Naive thymus-derived CD4-positive, alpha-beta T cell (primary cell): Measurements from ENCODE around the gene DPP8. TPM values are rescaled to one million over a fixed set of nuclear protein-coding genes. Genes with fewer than 3 reads are reported as not detected.

Source experiments
- ATAC-seq: fragments of 150-1000 bp; cut with Tn5 transposase; 2 replicates; pipeline ENCODE4 v1.10.0; 2021; ENCODE audit warnings: mild to moderate bottlenecking, moderate library complexity
- CTCF ChIA-PET: fragments of 350-600 bp; sonication (Branson Sonifier 250); formaldehyde crosslinking; loops from one replicate; lab custom pipeline; 2021; ENCODE audit warnings: antibody characterized with exemption; lab: Charles Lee
- POLR2A ChIA-PET: fragments of 350-600 bp; sonication (Branson Sonifier 250); formaldehyde crosslinking; loops from one replicate; lab custom pipeline; 2021; ENCODE audit warnings: antibody characterized with exemption, inconsistent platforms; lab: Charles Lee
- DNase-seq, 9 donors: peaks; one replicate each; pipeline versions ENCODE4 v3.0.0 to v3.0.0-alpha.2; 2020 to 2022; ENCODE audit warnings: mixed read lengths in 1 of 9
- H3K27ac ChIP-seq: one replicate; pipeline ENCODE4 v1.7.0; 2013; ENCODE audit warnings: mild to moderate bottlenecking, low read depth, low read length, moderate library complexity
- H3K27me3 ChIP-seq, 2 donors: one replicate each; pipeline ENCODE4 v1.7.0; 2013; ENCODE audit warnings: low read length in 2 of 2, mild to moderate bottlenecking in 2 of 2, moderate library complexity in 2 of 2; ENCODE audit not compliant: control insufficient read depth in 2 of 2, insufficient read depth in 2 of 2
- H3K36me3 ChIP-seq, 3 experiments: 1 replicate in 2 of 3; 2 replicates in 1 of 3; pipeline ENCODE4 v1.7.0; 2013; ENCODE audit warnings: low read length in 3 of 3, mild to moderate bottlenecking in 3 of 3, moderate library complexity in 1 of 3; ENCODE audit not compliant: insufficient read depth in 3 of 3, control insufficient read depth in 2 of 3
- H3K4me1 ChIP-seq, 2 donors: one replicate each; pipeline ENCODE4 v1.7.0; 2013; ENCODE audit warnings: low read length in 2 of 2, mild to moderate bottlenecking in 2 of 2, moderate library complexity in 1 of 2; ENCODE audit not compliant: control insufficient read depth in 2 of 2, insufficient read depth in 2 of 2
- H3K4me3 ChIP-seq: 2 replicates; pipeline ENCODE4 v1.7.0; 2013; ENCODE audit warnings: mild to moderate bottlenecking, low read length
- H3K9me3 ChIP-seq, 3 experiments: 1 replicate in 2 of 3; 2 replicates in 1 of 3; pipeline ENCODE4 v1.7.0; 2013; ENCODE audit warnings: low read length in 3 of 3; ENCODE audit not compliant: control insufficient read depth in 2 of 3
- H3K27ac Mint-ChIP-seq, 9 donors: one replicate each; pipeline ENCODE4 v1.8.0; 2020 to 2022; ENCODE audit warnings: mixed read lengths in 9 of 9, mild to moderate bottlenecking in 8 of 9, moderate library complexity in 5 of 9, inconsistent platforms in 2 of 9
- H3K27me3 Mint-ChIP-seq, 5 donors: one replicate each; pipeline ENCODE4 v1.8.0; 2021 to 2022; ENCODE audit warnings: mixed read lengths in 5 of 5, mild to moderate bottlenecking in 1 of 5
- H3K36me3 Mint-ChIP-seq, 5 donors: one replicate each; pipeline ENCODE4 v1.8.0; 2020 to 2022; ENCODE audit warnings: mixed read lengths in 5 of 5, mild to moderate bottlenecking in 3 of 5, inconsistent platforms in 1 of 5
- H3K4me1 Mint-ChIP-seq, 7 donors: one replicate each; pipeline ENCODE4 v1.8.0; 2020 to 2022; ENCODE audit warnings: mixed read lengths in 7 of 7, mild to moderate bottlenecking in 3 of 7, inconsistent platforms in 1 of 7
- H3K4me3 Mint-ChIP-seq, 10 donors: one replicate each; pipeline ENCODE4 v1.8.0; 2020 to 2022; ENCODE audit warnings: mild to moderate bottlenecking in 10 of 10, mixed read lengths in 10 of 10, moderate library complexity in 6 of 10, inconsistent platforms in 2 of 10
- H3K9me3 Mint-ChIP-seq, 11 donors: one replicate each; pipeline ENCODE4 v1.8.0; 2020 to 2022; ENCODE audit warnings: mixed read lengths in 11 of 11, mild to moderate bottlenecking in 4 of 11, inconsistent platforms in 1 of 11, moderate library complexity in 1 of 11
- intact Hi-C, 2 donors: fragments of 100-400 bp; cut with micrococcal nuclease; formaldehyde crosslinking; loops; one replicate each; pipeline ENCODE4 v1.15.1; 2023
- polyA plus RNA-seq, 2 donors: library from polyadenylated mRNA; unstranded; fragments of 300-500 nt; fragmentation: Illumina TruSeq; gene quantifications; one replicate each; pipeline ENCODE4 v1.2.3, GENCODE V29; 2021
- total RNA-seq, 6 experiments: library from RNA in 5 of 6; stranded (reverse) in 5 of 6; gene quantifications; 1 replicate in 5 of 6; 2 replicates in 1 of 6; pipeline ENCODE4 v1.2.3 and lab custom pipeline; 2021 to 2026

DPP8 gene
- total and polyA plus RNA-seq, 7 experiments from 2014 or later = 38.4 to 54.6 (median 40.8) TPM

DNA sequence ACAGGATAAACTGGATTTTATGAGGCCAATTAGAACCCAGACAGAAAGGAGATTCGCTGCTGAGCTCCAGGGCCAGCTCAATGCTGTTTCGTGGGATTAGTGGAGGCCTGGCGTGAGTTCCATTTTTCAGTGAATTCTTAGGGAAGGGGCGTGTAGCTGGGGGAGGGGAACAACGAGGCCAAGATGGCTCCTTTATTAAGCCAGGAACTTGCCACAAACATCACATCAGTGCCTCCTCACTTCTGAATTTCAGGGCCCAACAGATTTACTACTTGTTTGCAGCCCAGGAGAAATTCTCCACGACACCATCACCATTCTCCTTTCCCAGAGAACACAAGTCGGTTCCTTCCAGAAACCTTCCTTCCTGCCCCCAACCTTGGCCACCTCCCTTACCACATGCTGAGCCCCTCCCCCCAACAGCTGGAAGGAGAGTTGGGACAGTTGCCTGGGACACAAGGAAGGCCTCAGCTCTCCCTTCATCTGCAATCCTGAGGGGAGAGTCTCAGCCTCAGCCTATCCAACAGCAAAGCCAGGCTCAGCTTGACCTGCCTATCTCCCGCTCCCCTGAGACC, 100.6 kb downstream of the DPP8 start:
- peaks cover 0 to 11% of the 10 kb centered on the region in 2 donors for H3K27me3 ChIP-seq
- DNase-seq (no peak), ATAC-seq (no peak)
- no peaks in the 10 kb centered on the region for H3K36me3 ChIP-seq
- Mint-ChIP-seq H3K27me3 (peaks cover 27 to 52% (median 46%) of the 10 kb centered on the region in 5 donors), H3K4me1 (peaks cover 1 to 9% (median 3%) of the 10 kb centered on the region in 7 donors), H3K36me3 (peaks cover 0 to 3% (median 0%) of the 10 kb centered on the region in 5 donors), H3K9me3 (peaks cover 0 to 4% (median 0%) of the 10 kb centered on the region in 11 donors), H3K27ac (peak overlapping the region in 1 of 9 donors; percentile 28), H3K4me3 (no peak overlapping the region)
- H3K9me3 ChIP-seq = no peaks in the 10 kb centered on the region
- ChIA-PET CTCF (interaction anchor here (0.6 kb wide), 1 partner anchor 11 kb away, joined by 3 read pairs; no protein-coding TSS in a partner anchor), POLR2A (no interaction called here)
- peaks cover 0 to 10% of the 10 kb centered on the region in 2 donors for H3K4me1 ChIP-seq
- intact Hi-C loops = no loop called here
- H3K27ac ChIP-seq = no peak overlapping the region
- H3K4me3 ChIP-seq = no peak overlapping the region

GRCh38 chr15:65414841-65415621, 102.5 kb downstream of the DPP8 start:
- no peak overlapping the region for H3K4me3 Mint-ChIP-seq
- POLR2A ChIA-PET = no interaction called here
- Histone ChIP-seq H3K27ac (no peak overlapping the region), H3K36me3 (no peaks in the 10 kb centered on the region), H3K9me3 (no peaks in the 10 kb centered on the region), H3K4me3 (no peak overlapping the region), H3K27me3 (no peaks in the 10 kb centered on the region), H3K4me1 (no peaks in the 10 kb centered on the region)
- DNase-seq (no peak), ATAC-seq (no peak)
- no peak overlapping the region for H3K27ac Mint-ChIP-seq
- intact Hi-C loops = no loop called here
- no peaks in the 10 kb centered on the region for H3K36me3 Mint-ChIP-seq
- H3K9me3 Mint-ChIP-seq = peaks cover 0 to 3% (median 0%) of the 10 kb centered on the region in 11 donors
- peaks cover 22 to 46% (median 35%) of the 10 kb centered on the region in 5 donors for H3K27me3 Mint-ChIP-seq
- no peaks in the 10 kb centered on the region for H3K4me1 Mint-ChIP-seq
- CTCF ChIA-PET = no interaction called here

- Mint-ChIP-seq H3K27ac (no peak overlapping the region), H3K4me1 (peaks cover 0 to 6% (median 0%) of the 10 kb centered on the region in 7 donors), H3K9me3 (peaks cover 0 to 3% (median 0%) of the 10 kb centered on the region in 11 donors), H3K36me3 (no peaks in the 10 kb centered on the region), H3K4me3 (no peak overlapping the region), H3K27me3 (peaks cover 12 to 37% (median 29%) of the 10 kb centered on the region in 5 donors)
- DNase-seq (no peak), ATAC-seq (no peak)
- POLR2A ChIA-PET = interaction anchor here (0.7 kb wide), 1 partner anchor 26 kb away, joined by 3 read pairs; no protein-coding TSS in a partner anchor
- H3K27me3 ChIP-seq = no peaks in the 10 kb centered on the region
- no peaks in the 10 kb centered on the region for H3K4me1 ChIP-seq
- intact Hi-C loops = no loop called here
- no peak overlapping the region for H3K27ac ChIP-seq
- H3K36me3 ChIP-seq = no peaks in the 10 kb centered on the region
- no peaks in the 10 kb centered on the region for H3K9me3 ChIP-seq
- no peak overlapping the region for H3K4me3 ChIP-seq
- CTCF ChIA-PET = no interaction called here
Observed at GRCh38 chr15:65413760-65414144, 103.7 kb downstream of the DPP8 start.

DNA sequence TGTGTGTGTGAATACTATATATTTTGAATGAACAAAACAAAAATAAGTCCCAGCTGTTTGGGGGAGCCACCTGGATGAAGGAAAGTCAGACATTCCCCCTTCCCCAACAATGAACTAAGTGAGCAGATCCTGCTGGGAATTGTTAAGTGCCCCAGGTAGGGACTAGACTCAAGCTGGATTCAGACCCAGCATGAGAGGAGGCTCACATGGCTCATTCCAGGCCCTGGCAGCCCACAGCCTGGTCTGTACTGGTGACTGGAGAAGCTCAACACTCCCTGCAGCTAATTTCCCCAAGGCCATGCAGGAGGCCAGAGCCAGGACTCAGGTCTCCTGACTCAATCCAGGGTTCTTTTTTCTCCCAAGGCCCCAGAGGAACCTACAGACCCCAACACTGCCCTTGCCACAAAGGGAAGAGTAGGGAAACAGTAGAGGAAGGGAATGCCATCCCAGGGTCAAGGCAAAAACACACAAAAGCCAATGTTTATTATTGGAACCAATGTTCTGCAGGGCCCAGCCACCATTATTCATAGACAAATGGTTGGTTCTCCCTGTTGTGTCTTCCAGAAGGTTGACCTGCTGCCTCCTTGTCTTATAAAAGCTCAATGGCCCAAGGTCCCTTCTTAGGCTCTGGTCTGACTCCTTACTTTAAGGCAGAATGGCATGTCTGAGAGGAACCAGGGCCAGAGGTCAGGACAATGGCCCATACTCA, 104.3 kb downstream of the DPP8 start:
- Histone ChIP-seq H3K4me3 (no peak overlapping the region), H3K4me1 (no peaks in the 10 kb centered on the region), H3K27ac (no peak overlapping the region), H3K36me3 (no peaks in the 10 kb centered on the region), H3K9me3 (no peaks in the 10 kb centered on the region), H3K27me3 (no peaks in the 10 kb centered on the region)
- DNase-seq (no peak), ATAC-seq (no peak)
- no peak overlapping the region for H3K27ac Mint-ChIP-seq
- H3K9me3 Mint-ChIP-seq = peaks cover 0 to 3% (median 0%) of the 10 kb centered on the region in 11 donors
- peaks cover 0 to 6% (median 0%) of the 10 kb centered on the region in 7 donors for H3K4me1 Mint-ChIP-seq
- ChIA-PET POLR2A (no interaction called here), CTCF (no interaction called here)
- no peak overlapping the region for H3K4me3 Mint-ChIP-seq
- H3K27me3 Mint-ChIP-seq = peaks cover 8 to 31% (median 26%) of the 10 kb centered on the region in 5 donors
- intact Hi-C loops = no loop called here
- H3K36me3 Mint-ChIP-seq = no peaks in the 10 kb centered on the region

- no peaks in the 10 kb centered on the region for H3K4me1 ChIP-seq
- no peaks in the 10 kb centered on the region for H3K27me3 ChIP-seq
- H3K9me3 Mint-ChIP-seq = peaks cover 0 to 3% (median 0%) of the 10 kb centered on the region in 11 donors
- no peaks in the 10 kb centered on the region for H3K36me3 Mint-ChIP-seq
- POLR2A ChIA-PET = no interaction called here
- H3K4me1 Mint-ChIP-seq = peaks cover 0 to 6% (median 0%) of the 10 kb centered on the region in 7 donors
- DNase-seq (no peak), ATAC-seq (no peak)
- intact Hi-C loops = no loop called here
- no peak overlapping the region for H3K4me3 Mint-ChIP-seq
- no peak overlapping the region for H3K27ac Mint-ChIP-seq
- CTCF ChIA-PET = no interaction called here
- no peak overlapping the region for H3K27ac ChIP-seq
- no peak overlapping the region for H3K4me3 ChIP-seq
- H3K36me3 ChIP-seq = no peaks in the 10 kb centered on the region
- H3K9me3 ChIP-seq = no peaks in the 10 kb centered on the region
- peaks cover 8 to 27% (median 21%) of the 10 kb centered on the region in 5 donors for H3K27me3 Mint-ChIP-seq
Observed at GRCh38 chr15:65412556-65412955, 104.9 kb downstream of the DPP8 start.

- Histone ChIP-seq H3K4me1 (no peaks in the 10 kb centered on the region), H3K36me3 (no peaks in the 10 kb centered on the region), H3K9me3 (no peaks in the 10 kb centered on the region), H3K27me3 (no peaks in the 10 kb centered on the region), H3K27ac (no peak overlapping the region), H3K4me3 (no peak overlapping the region)
- POLR2A ChIA-PET = no interaction called here
- CTCF ChIA-PET = no interaction called here
- no peaks in the 10 kb centered on the region for H3K36me3 Mint-ChIP-seq
- no peak for DNase-seq
- peaks cover 0 to 6% (median 0%) of the 10 kb centered on the region in 7 donors for H3K4me1 Mint-ChIP-seq
- ATAC-seq = no peak
- no peak overlapping the region for H3K27ac Mint-ChIP-seq
- no peaks in the 10 kb centered on the region for H3K9me3 Mint-ChIP-seq
- no peak overlapping the region for H3K4me3 Mint-ChIP-seq
- peaks cover 8 to 21% (median 13%) of the 10 kb centered on the region in 5 donors for H3K27me3 Mint-ChIP-seq
- intact Hi-C loops = no loop called here
Observed at GRCh38 chr15:65411465-65412071, 105.9 kb downstream of the DPP8 start.
